DMS153 treated with DMSO at 0.1 percent for 48 hours (cell line): ENCODE measurements around the gene TP53I13.

ENCODE experiments used
- DNase-seq: peaks from one replicate; lab custom pipeline; 2025; ENCODE audit not compliant: unreplicated experiment; lab: John Stamatoyannopoulos, UW

TP53I13 gene

DNA sequence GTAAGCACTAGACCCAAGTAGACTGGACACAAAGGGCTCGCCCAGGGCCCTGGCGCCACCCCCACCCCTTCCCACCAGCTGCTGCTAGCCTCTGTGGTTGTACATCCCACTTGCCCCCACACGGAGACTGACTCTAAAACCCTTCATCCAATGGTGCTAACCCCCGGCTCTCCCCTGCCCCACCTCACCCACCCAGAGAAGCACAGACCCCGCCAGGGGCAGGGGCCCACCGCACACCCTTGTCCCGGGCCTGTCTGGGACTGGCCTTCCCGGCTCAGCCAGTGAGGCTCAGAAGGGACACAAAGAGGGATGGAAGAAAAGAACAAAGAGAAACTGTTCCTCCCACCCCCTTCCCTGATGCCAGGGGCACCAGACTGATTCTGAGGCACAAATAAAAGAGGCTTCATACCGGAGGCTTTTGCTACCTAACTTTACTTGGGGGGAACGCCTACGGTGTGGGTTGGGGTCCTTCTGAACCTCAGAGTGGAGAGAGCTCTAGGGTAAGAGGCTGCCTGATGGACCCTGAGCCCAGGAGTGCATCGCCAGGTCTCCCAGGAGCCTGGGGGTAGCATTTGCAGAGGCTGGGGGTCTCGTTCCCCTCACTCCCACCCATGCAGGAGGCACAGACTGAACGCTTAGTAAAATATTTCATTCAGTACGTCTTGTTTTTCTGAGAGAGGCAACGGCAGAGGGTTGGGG is 46.0 kb downstream of the TP53I13 start:
- DNase-seq, result no peak

DNA sequence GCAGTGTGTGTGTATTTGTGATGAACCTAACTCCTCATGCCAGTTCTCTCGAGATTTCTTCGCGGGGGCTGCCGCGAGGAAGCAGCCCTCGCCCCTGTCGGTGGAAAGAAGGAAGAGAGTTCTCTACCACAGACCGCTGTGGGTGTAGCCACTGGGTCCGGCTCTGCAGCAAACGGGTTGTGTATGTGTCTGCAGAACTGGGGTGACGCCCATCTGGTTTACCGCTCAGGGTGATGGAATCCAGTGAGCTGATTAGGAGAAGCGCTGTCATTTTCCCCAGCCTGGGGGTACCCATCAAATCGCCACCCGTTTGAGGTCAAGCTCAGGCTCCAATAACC is 46.5 kb downstream of the TP53I13 start:
- no peak for DNase-seq

DNA sequence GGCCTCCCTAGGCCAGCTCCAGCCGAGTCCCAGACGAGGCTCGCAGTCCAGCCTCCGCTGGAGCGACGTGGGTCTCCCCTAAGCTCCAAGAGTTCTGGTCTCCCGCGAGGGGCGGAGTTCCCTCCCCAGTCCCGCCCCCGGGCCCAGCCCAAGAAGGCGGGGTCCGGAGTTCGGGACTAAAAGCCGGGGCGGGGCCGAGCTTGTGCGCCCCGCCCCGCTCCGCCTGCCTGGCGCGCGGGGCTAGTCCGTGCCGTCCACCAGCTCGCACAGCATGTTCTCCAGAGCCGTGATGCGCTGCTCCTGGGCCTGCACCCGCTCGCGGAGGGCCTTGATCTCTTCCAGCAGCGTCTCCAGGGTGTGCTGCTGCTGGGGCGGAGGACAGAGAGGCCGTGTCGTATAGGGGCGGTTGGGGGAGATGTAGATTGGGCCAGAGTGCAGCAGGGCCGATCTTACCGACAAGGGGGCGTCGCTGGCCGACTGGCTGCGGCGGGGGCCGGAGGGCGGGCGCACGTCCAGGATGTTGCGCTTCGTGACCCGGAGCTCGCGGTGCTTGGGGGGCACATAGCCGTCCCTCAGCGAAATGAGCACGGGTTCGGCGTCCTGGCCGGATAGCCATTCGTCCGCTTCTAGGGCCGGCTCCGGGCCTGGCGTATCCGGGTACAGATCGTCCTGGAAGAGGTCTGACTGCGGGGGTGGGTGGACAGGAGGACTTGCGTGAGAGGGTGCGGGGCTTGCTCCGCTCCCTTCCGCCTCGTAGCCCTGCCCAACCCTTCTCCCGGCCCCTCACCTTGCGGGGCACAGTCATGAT is 47.2 kb downstream of the TP53I13 start:
- peak; percentile 80 for DNase-seq

DNA sequence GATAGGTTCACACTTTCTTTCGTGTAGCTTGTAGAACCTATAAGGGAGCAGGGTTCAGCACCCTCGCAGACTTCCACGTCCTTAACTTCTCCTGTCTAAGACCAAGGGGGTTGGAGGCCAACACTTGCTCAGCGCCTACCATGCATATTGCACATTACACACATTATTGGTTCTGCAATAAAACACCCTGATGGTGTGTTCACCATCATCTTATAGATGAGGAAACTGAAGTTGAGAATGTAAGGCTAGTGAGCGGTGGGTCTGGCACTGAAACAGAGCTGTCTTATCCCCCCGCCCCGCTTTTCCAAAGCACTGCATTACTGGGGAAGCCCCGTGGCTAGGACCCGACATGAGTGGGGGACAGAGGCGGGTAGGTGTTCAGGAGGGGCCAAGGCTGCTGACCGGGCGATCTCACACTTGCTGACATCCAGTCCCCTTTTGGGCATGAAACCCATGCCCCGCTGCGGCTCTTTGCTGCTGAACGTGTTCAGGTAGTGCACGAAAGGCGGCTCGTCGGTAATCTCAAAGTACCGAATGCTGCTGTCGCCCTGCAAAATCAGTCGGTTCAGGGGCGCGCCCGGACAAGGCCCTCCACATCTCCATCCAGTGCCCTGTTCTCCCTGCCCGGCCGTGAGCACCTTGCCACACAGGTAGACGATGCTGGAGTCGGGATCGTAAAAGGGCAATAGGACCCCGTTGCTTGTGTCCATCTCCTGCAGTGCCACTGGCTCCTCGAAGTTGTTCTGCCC is 48.0 kb downstream of the TP53I13 start:
- DNase-seq, result no peak

DNA sequence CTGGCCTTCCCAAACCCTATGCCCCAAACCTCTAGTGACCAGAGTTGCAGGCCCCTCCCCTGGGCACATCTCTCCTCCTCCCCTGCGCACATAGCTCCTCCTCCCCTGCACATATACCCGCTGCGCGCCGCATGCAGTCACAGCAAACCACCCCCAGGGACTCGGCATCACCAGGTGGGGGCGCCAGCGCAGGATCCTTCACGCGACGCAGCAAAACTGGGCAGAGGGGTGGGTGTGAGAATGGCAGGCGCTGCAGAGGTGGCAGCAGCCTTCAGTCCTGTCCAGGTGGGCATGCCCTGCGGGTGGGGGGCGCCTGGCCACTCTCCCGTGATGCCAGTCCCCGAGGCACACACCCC is 48.6 kb downstream of the TP53I13 start:
- peak; percentile 86 for DNase-seq

DNA sequence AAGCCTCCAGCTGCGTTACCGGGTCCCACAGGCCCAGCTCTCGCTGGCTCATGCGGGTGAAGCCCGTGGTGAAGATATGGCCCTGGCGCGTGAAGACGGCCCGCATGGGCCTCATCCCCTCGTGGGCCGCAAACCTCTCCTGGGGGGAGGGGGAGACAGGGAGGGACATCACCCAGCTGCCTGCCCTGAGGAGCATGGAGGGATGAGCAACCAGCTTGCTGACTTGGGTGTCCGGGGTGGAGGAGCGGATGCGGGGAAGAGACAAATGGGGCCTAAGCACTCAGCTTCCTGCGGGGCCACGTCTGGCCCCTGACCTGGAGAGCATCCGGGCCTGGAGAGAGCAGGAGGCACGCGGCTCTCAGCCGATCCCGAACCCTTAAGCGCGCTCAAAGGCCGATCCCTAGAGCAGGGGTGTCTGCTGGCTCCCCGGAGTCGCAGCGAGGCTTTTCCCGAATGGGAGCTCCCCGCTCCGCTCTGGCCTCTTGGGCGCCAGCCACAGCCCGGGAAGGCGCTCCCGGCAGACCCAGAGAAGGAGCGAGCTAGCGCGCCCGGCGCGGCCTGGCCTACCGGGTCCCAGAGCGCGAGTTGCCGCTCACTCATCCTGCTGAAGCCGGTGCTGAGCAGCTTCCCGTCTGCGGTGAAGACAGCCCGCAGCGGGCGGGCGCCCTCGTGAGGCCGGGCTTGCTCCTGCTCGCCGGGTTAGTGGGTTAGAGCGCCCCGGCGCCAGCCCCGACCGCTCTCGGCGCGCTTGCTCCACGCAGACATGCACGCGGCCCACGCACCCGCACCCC is 49.2 kb downstream of the TP53I13 start:
- peak; percentile 83 for DNase-seq

DNA sequence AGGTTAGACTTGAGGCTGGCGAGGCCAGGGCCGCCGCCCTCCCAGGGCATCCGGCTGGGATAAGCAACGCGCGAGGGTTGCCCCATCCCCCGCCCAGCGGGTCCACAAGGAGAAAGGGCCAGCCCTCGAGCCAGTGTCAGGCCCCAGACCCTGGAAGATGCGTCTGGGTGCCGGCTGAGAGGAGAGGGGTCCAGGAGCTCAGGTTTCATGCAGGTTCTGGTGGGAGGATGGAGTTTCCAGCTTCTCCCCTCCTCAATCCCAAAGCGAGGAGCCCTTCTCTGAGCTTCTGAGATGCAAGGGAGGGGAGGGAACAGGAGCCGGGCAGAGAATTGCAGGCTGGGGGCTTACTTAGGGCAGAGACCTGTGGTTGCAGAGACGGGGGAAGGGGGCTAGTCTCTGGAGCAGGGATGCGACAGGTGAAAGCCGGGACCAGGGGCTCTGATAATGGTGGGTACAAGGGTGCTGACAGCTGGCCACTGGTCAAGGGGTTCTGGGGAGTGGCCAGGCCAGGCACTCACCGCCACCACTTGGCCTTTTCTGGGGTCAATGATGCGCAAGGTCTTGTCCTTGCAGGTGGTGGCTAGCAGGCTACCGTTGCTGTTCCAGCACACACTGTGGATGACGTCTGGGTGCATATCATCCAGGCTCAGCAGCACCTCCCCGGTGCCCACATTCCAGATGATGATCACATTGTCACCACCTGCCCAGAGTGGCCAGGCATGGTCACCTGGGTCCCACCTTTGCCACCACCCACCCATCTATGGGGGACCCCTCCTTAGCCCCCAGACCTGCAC is 50.0 kb downstream of the TP53I13 start:
- no peak for DNase-seq

DNA sequence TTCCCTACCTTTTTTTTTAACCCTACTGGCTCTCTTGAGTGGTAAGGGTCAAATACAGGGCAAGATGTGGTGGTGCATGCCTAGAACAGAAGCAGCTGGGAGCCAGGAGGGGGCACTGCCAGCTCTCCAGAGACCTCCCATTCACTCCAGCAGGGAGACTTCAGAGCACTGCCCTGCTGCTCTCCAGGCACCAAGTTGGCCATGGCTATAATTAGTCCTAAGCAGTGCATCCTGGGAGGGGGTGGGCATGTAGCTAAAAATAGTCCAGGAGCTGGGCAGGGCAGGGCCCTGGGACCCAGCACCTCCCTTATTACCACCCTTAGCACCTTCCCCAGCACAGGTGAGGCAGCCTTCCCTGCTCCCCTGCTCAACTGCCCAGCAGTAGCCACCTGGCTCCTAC is 50.8 kb downstream of the TP53I13 start:
- DNase-seq, result no peak

DNA sequence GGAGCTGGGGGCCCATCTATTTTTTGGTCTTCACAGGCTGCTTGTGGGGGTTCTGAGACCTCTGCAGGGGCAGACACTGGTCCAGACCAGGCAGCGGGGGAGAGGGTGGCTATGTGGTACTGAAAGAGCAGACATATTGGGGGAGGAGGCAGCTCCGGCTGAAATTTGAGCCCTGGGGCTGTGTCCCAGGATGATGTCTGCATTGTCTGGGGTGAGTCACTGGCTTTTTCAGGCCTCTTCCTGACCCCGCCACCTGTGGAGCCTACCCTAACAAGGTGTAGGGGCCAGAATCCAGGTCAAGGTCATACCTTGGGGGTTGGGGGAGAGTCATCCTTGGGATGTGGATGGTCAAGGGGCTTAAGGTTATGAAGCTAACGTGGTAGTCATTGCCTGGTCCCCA is 51.8 kb downstream of the TP53I13 start:
- DNase-seq, result no peak

DNA sequence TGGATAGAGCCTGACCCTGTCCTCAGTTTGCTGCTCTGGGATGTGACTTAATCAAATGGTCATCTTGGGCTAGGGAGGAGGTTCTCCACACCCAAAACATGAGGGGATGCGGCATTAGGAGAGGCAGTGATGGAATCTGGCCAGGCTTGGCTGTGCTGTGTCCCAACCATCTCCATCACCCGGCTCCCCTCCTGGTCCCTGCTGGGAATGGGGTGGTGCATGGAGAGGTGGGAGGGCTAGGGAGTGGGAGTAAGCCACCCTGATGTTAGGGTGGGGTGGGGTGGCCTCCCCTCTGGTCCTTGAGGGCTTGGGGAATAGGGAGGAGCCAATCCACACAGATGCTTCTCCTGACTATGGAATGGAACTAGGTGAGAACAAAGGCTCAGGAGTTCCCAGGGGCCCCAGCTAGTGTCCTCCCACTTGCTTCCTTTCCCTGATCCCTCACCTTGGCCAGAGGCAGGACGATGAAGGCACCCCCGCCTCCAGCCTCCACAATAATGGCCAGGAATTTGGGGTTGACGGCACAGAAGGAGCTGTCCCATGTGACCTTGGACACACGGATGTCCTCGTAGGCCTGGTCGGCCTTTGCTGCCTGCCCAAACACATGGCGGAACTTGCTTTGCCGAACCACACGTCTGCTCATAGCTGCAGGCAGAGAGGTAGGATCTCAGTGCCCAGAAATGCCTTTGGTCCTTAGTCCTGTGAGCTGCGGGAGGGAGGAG is 52.4 kb downstream of the TP53I13 start:
- DNase-seq, result no peak

DNA sequence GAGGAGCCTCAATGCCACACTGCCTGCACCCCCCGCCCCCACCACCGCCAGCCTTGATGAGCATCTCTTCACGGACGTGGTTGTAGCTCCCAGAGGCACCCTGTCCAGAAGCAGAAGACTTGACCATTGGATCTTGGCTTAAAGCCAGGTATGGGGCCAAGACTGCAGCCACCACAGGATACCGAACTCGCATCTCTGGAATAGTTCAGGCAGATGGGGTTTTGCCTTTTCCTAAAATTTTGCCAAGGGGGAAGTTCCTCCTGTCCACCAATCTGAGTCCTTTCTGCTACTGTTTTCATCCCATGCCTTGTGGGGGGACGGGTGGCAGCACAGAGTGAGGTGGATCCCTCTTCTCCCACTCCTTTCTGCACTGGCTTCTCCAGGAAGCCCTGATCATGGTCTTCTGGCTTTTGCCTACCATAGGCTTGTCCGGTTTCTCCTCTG is 53.3 kb downstream of the TP53I13 start:
- DNase-seq, result no peak
